GM12874 (cell line): ENCODE measurements around the gene BEAN1.

Experiments used
- TF ChIP-seq, protein P1 (sequence below): IDR thresholded peaks from 2 replicates; pipeline ENCODE4 v1.5.1; 2011; ENCODE audit warnings: low read depth, mild to moderate bottlenecking, control low read depth, low read length, moderate library complexity; ENCODE audit not compliant: insufficient read depth

BEAN1 gene

DNA sequence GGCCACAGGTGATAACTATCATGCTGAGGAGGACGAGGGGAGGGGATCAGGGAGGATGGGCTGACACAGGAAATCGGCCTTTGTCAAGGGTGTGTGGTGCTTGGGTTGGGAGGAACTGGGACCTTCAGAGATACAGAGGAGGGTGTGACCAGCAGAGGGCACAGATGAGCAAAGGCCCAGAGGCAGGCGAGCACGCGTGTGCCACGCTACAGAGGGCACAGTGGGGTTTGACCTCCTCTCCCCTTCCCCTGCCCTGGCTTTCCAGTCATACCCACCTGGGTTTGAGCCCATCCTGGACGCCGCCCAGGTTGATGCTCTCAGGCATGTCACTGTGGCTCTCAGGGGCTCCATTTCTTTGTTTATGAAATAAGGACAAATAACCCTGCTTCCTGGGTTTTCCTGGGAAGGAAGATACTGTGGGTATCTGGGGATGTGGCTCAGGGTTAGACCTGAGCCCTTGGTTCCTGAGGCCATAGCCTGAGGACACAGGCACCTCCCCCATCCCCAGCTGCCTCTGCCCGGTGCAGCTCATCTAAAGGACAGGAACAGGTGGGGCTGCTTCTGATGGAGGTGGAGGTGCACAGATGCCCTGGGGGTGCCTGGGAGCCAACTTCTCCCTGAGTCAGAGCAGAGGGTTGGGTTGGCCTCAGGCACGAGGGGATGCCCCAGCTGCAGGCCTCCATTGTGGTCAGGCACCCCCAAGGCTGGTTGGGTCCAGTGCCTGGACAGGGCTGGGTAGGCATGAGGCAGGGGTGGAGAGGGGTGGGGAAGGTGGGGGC is 51.8 kb downstream of the BEAN1 start:
- TF ChIP-seq, protein P1, sequence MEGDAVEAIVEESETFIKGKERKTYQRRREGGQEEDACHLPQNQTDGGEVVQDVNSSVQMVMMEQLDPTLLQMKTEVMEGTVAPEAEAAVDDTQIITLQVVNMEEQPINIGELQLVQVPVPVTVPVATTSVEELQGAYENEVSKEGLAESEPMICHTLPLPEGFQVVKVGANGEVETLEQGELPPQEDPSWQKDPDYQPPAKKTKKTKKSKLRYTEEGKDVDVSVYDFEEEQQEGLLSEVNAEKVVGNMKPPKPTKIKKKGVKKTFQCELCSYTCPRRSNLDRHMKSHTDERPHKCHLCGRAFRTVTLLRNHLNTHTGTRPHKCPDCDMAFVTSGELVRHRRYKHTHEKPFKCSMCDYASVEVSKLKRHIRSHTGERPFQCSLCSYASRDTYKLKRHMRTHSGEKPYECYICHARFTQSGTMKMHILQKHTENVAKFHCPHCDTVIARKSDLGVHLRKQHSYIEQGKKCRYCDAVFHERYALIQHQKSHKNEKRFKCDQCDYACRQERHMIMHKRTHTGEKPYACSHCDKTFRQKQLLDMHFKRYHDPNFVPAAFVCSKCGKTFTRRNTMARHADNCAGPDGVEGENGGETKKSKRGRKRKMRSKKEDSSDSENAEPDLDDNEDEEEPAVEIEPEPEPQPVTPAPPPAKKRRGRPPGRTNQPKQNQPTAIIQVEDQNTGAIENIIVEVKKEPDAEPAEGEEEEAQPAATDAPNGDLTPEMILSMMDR = peak; percentile 94

DNA sequence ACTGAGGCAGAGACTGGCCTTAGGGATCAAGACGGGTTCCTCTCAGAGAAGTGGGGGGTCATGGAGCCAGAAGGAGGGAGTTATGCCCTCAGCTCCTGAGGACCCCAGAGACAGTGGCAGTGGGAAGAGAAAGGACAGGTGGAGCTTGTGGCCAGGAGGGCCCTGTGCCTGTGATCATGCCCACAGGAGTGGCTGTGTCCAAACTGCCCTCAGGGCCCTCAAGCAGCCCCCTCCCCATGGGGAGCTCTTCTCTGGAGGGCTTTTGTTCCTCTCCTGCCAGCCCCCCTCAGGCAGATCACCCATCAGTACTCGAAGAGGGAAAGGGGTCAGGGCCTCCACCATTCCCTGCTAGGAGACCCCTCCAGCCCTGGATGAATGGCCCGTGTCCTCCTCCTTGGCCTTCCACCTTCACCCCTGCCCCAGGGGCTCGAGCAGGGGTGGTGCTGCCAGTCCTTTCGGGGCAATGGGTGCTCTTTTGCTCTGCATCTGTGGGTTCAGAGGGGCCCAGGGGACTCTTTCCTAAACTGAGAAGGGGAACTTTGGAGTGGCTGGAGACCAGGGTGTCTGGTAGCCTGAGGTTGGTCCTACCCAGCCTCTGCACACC is 52.7 kb downstream of the BEAN1 start:
- TF ChIP-seq, protein P1 = no peak

DNA sequence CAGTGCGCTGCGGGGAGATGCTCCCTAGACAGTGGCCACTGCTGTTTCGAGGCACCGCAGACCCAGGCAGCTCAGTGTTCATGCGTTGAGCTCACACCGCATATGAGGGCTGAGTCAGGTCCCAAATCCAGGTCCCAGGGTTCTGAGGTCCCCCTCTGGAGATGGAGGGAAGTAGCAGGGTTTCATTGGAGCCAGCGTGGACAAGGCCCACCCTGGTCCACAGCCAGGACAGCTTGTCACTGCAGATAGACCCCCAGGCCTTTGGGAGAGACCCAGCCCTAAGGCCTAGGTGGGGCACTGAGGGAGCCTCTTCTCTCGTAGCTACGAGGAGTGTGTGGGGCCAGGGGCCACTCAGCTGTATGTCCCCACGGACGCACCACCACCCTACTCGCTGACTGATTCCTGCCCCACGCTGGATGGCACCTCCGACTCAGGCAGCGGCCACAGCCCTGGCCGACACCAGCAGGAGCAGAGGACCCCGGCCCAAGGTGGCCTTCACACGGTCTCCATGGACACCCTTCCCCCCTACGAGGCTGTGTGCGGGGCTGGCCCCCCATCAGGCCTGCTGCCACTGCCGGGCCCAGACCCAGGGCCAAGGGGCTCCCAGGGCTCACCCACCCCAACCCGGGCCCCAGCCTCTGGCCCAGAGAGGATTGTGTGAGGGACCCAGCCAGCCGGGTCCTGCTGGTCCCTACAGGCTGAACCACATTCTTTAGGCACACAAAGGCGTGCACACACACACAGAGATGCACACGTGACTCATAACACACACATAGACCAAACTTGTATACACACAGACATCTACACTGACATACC is 53.4 kb downstream of the BEAN1 start:
- TF ChIP-seq, protein P1 = no peak

DNA sequence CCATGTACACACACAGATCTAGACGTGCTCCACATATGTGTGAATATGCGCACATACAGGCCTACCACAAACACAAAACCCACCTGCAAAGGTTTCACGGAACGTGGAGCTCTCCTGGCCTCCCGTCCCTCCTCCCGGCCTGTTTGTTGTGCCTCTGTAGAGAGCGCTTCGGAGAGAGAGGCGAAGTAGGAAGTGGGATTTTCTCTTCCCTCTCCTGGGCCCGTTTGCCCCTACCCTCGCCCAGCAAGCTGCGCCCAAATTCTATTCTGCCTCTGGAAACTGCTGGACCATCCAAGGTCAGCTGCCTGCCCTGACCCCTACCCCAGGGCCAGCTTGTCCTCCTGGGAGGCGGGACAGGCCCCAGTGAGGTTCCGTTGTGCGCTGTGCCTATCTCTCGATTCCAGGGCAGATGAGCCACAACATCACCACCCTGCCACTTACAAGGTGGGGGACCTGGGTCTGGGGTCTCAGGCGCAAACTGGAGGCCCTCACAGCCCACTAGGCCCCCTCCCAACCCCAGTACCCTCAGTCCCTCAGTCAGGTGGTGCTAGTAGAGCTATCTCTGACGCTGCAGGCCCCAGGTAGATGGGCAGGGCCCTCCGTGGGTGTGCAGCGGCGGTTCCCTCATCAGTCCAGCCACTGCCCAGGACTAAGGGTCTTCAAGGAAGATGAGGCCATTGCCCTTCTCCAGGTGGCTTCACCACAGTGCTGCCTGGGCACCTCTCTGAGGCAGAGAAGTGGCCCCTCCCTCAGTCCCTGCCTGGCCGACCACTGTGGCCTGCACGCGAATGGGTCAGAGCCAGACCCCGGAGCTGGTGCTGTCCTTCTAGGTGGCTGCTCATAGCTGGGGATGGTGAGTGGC is 54.2 kb downstream of the BEAN1 start:
- TF ChIP-seq, protein P1 = no peak

DNA sequence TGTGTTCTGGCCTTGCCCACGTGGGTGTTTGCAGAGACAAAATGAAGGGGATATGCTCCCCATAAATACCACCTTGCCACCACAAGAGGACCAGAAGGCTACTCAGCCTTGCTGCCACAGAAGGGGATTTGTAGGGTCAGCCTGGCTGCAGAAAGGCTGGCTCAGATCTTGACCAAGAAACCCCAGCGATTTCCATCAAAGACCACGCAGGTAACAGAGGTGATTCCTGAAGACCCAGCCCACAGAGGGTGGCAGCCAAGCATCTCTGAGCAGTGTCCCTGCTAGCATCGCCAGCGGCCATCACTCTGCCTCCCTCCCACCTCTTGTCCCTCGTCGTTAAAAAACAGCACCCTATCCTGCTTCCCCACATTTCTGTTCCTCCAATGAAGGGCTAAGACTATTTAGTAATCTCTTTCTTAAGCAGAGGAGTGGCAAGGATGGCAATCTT is 54.9 kb downstream of the BEAN1 start:
- TF ChIP-seq, protein P1 = no peak

DNA sequence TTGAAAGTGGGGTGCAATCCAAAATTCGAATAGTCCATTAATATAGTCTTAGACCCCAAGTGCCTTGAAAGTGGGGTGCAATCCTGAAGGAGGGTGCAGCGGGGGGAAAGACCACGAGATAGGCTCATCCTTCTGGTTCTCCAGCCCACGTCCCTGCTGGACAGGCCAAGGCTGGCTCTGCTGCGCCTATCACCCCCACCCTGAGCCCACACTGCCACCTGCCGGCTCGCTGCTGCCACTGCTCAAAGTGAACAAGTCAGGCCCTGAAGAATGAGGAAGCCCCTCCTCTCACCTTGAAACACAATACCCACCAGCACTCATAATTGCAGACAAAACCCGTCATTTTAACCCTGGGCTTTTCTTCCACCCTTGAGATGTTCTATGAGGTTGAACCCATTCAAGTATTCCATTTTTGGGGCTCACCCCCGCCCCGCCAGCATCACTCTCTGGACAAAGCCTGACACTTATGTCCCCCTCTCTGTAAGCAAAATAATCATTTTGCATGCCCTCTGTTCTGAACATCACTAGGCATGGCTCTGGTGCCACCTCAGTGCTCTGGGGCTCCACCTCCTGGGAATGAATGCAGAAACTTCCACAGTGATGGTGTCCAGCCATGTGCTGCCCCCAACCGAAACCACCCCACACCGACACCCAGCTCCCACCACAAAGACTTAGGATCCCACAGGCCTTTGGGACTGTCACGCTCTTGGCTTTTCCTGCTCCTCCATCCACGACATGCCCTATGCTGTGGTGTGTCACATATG is 56.8 kb downstream of the BEAN1 start:
- TF ChIP-seq, protein P1 = peak; percentile 97
